ENCODE data around the gene U2AF2. TPM values are rescaled to one million over a fixed set of nuclear protein-coding genes. Genes with fewer than 3 reads are reported as not detected.
A peak's percentile ranks its signal among the peaks of the same experiment; 100 is the strongest.

The U2AF2 gene
- total RNA-seq, 1 experiment from 2014 or later: 343 TPM

DNA sequence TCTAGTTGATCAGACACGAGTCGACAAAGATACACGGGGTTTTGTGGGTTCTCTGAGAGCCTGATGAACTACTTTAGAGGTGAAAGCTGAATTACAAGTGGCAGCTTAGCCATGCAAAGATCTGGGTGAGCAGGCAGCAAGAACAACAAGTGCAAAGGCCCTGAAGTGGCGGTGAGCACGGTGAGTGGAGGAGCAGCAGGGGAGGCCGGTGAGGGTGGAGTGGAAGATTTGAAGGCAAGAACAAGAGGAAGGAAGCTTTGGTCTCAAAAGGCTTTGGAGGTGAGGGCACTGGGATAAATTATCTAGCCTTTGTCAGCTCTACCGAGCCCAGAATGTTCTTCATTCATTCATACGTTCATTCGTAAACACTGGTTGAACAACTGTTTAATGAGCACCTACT lies 48.0 kb upstream of the U2AF2 start:
- CTCF ChIA-PET: interaction anchor here (0.5 to 2.8 kb wide), 11 partner anchors 17 to 460 kb away, joined by 3 to 12 read pairs (median 4); partner anchors contain the start of genes ISOC2 and ZNF784
- Histone ChIP-seq H4K20me1 (ENCODE audit: low read length) (no peaks in the 10 kb centered on the region; the same call in 1 of the 2 replicates), H3K9ac (ENCODE audit: low read length) (peak overlapping the region; percentile 93), H3K4me3 (ENCODE audit: low read length) (peak overlapping the region; percentile 82), H2AFZ (ENCODE audit: low read length) (peak overlapping the region; percentile 36; the same call in 1 of the 2 replicates), H3K79me2 (ENCODE audit: low read length) (peaks cover 30% of the 10 kb centered on the region), H3K4me1 (ENCODE audit: insufficient read depth, low read length) (peaks cover 16% of the 10 kb centered on the region), H3K4me2 (ENCODE audit: low read length) (peak overlapping the region; percentile 87), H3K9me3 (ENCODE audit: low read length) (no peaks in the 10 kb centered on the region), H3K27ac (ENCODE audit: low read length) (no peak overlapping the region), H3K36me3 (ENCODE audit: low read depth, low read length) (no peaks in the 10 kb centered on the region), H3F3A (ENCODE audit: low read length, unreplicated experiment) (peaks cover 6% of the 10 kb centered on the region), H3K9me2 (replicated peaks; ENCODE audit: low read length) (no peaks in the 10 kb centered on the region), H3K27me3 (ENCODE audit: low read length) (no peaks in the 10 kb centered on the region)
- POLR2A ChIA-PET (ENCODE audit: unreplicated experiment): interaction anchor here (0.5 to 0.9 kb wide), 2 partner anchors 24 to 267 kb away, joined by 5 to 15 read pairs; partner anchors contain the start of gene KMT5C
- TF ChIP-seq EZH2phosphoT487 (IDR thresholded peaks at IDR 0.05; ENCODE audit: borderline replicate concordance, low read length) (no peak), EZH2 (IDR thresholded peaks at IDR 0.05; ENCODE audit: low read length, unreplicated experiment) (no peak)
- TF ChIP-seq, protein P1, sequence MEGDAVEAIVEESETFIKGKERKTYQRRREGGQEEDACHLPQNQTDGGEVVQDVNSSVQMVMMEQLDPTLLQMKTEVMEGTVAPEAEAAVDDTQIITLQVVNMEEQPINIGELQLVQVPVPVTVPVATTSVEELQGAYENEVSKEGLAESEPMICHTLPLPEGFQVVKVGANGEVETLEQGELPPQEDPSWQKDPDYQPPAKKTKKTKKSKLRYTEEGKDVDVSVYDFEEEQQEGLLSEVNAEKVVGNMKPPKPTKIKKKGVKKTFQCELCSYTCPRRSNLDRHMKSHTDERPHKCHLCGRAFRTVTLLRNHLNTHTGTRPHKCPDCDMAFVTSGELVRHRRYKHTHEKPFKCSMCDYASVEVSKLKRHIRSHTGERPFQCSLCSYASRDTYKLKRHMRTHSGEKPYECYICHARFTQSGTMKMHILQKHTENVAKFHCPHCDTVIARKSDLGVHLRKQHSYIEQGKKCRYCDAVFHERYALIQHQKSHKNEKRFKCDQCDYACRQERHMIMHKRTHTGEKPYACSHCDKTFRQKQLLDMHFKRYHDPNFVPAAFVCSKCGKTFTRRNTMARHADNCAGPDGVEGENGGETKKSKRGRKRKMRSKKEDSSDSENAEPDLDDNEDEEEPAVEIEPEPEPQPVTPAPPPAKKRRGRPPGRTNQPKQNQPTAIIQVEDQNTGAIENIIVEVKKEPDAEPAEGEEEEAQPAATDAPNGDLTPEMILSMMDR (conservative IDR thresholded peaks at IDR 0.05; ENCODE audit: low read depth, low read length): no peak
- intact Hi-C loops (cut with micrococcal nuclease): loop anchor here (1.0 kb wide), 1 partner anchor 90 kb away; no protein-coding TSS in a partner anchor
- no peak for DNase-seq
- ATAC-seq: no peak
- BruUV-seq (replicated peaks): TSS peak; percentile 34

DNA sequence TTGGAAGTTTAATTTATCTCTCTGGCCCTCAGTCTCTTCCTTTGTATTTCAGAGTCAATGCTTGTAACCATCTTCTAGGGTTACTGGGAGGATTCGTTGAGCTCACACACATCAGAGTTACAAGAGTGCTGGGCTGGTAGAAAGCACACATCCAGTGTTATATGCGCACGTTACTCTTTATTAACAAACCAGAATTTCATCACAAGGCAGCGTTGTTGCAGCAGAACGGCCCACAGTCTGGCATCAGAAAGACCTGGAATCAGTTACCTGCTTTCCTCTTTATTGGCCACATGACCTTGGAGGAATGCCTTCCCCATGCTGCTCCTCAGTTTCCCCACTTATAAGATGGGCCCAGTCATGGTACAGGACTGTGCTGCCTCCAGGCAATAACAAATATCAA lies 45.5 kb upstream of the U2AF2 start:
- Histone ChIP-seq H3K4me2 (ENCODE audit: low read length) (no peak overlapping the region), H3K79me2 (ENCODE audit: low read length) (peaks cover 31% of the 10 kb centered on the region), H2AFZ (ENCODE audit: low read length) (no peak overlapping the region), H3K36me3 (ENCODE audit: low read depth, low read length) (no peaks in the 10 kb centered on the region), H3K9ac (ENCODE audit: low read length) (no peak overlapping the region), H3K4me1 (ENCODE audit: insufficient read depth, low read length) (peaks cover 15% of the 10 kb centered on the region), H3K9me3 (ENCODE audit: low read length) (no peaks in the 10 kb centered on the region), H3K27ac (ENCODE audit: low read length) (no peak overlapping the region), H3K4me3 (ENCODE audit: low read length) (no peak overlapping the region), H3K9me2 (replicated peaks; ENCODE audit: low read length) (no peaks in the 10 kb centered on the region), H3K27me3 (ENCODE audit: low read length) (no peaks in the 10 kb centered on the region), H4K20me1 (ENCODE audit: low read length) (no peaks in the 10 kb centered on the region; the same call in 1 of the 2 replicates), H3F3A (ENCODE audit: low read length, unreplicated experiment) (peaks cover 6% of the 10 kb centered on the region)
- intact Hi-C loops (cut with micrococcal nuclease): no loop called here
- ChIA-PET CTCF (no interaction called here), POLR2A (ENCODE audit: unreplicated experiment) (no interaction called here)
- no peak for TF ChIP-seq EZH2 (IDR thresholded peaks at IDR 0.05; ENCODE audit: low read length, unreplicated experiment)
- TF ChIP-seq, protein P1 (conservative IDR thresholded peaks at IDR 0.05; ENCODE audit: low read depth, low read length): no peak
- no peak for TF ChIP-seq EZH2phosphoT487 (IDR thresholded peaks at IDR 0.05; ENCODE audit: borderline replicate concordance, low read length)
- no peak for DNase-seq
- no peak for ATAC-seq
- no TSS peak for BruUV-seq (replicated peaks)

DNA sequence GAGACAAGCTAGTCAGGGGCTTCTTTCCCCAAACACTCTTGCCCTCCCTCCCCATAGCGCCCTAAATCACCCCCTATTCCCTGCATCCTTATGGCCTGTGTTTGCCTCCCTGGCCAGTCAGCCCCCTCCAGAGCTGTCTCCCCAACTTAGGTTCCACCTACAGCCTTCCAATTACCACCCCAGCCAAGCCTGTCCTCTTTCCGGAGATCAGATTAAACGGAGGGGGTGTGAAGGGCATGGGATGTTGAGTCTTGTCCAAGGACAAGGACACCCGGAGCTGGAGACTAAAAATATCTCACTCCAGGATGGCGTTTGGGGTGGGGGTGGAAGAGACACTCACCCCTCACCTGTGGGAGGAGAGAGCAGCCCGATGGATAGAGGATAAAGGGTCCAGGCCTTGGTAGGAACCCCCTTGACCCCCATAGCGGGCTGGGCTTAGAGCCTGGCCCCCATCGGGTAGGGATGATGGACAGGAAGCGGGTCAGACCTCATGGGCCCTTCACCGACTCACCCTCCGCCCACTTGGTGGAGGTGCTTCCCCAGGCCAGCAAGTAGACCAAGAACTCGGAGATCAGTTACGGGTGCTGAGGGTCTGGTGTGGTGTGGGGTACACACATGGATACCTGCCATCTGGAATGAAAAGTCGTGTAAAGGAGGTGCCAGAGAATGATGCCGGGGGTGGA lies 43.4 kb upstream of the U2AF2 start:
- Histone ChIP-seq H2AFZ (ENCODE audit: low read length) (no peak overlapping the region), H4K20me1 (ENCODE audit: low read length) (no peaks in the 10 kb centered on the region; the same call in 1 of the 2 replicates), H3K9ac (ENCODE audit: low read length) (no peak overlapping the region), H3K4me1 (ENCODE audit: insufficient read depth, low read length) (peaks cover 7% of the 10 kb centered on the region; the same call in 1 of the 2 replicates), H3K79me2 (ENCODE audit: low read length) (peaks cover 24% of the 10 kb centered on the region), H3K9me2 (replicated peaks; ENCODE audit: low read length) (no peaks in the 10 kb centered on the region), H3K9me3 (ENCODE audit: low read length) (no peaks in the 10 kb centered on the region), H3F3A (ENCODE audit: low read length, unreplicated experiment) (no peaks in the 10 kb centered on the region), H3K4me2 (ENCODE audit: low read length) (no peak overlapping the region), H3K27ac (ENCODE audit: low read length) (no peak overlapping the region), H3K4me3 (ENCODE audit: low read length) (no peak overlapping the region), H3K27me3 (ENCODE audit: low read length) (no peaks in the 10 kb centered on the region), H3K36me3 (ENCODE audit: low read depth, low read length) (no peaks in the 10 kb centered on the region; the same call in 1 of the 2 replicates)
- no TSS peak for BruUV-seq (replicated peaks)
- POLR2A ChIA-PET (ENCODE audit: unreplicated experiment): no interaction called here
- intact Hi-C loops (cut with micrococcal nuclease): no loop called here
- DNase-seq (no peak), ATAC-seq (no peak)
- CTCF ChIA-PET: no interaction called here
- TF ChIP-seq EZH2phosphoT487 (IDR thresholded peaks at IDR 0.05; ENCODE audit: borderline replicate concordance, low read length) (no peak), EZH2 (IDR thresholded peaks at IDR 0.05; ENCODE audit: low read length, unreplicated experiment) (no peak)
- TF ChIP-seq, protein P1 (conservative IDR thresholded peaks at IDR 0.05; ENCODE audit: low read depth, low read length): no peak
